GM18519 (cell line): ENCODE data around the gene NDUFS8.
"Not testable (repeated sequence)": the region's sequence is repeated elsewhere in the genome, so short reads cannot be mapped to it uniquely, and the experiment has no call there.

Experiments used
- ATAC-seq: cut with Tn5 transposase; IDR thresholded peaks from one replicate; pipeline ENCODE4 v1.9.1; 2021; ENCODE audit warnings: mild to moderate bottlenecking, moderate library complexity; ENCODE audit not compliant: unreplicated experiment, low FRiP score

The NDUFS8 gene

GRCh38 chr11:68030318-68031143 is at the start of gene NDUFS8:
NDUFS8 (plus strand) TSS chr11:68030681; CDS start chr11:68032152, 1,471 bp downstream.
- ATAC-seq, result peak; percentile 76

- not testable (repeated sequence) for ATAC-seq
Observed at GRCh38 chr11:67981226-67981625, 49.3 kb upstream of the NDUFS8 start.

- not testable (repeated sequence) for ATAC-seq
Observed at GRCh38 chr11:67982255-67982857, 48.1 kb upstream of the NDUFS8 start.

- ATAC-seq, result no peak
Observed at GRCh38 chr11:67983951-67984350, 46.5 kb upstream of the NDUFS8 start.

- ATAC-seq, result not testable (repeated sequence)
Observed at GRCh38 chr11:67985302-67985701, 45.2 kb upstream of the NDUFS8 start.

GRCh38 chr11:67990546-67991346 is 39.7 kb upstream of the NDUFS8 start:
- ATAC-seq, result not testable (repeated sequence)

- not testable (repeated sequence) for ATAC-seq
Observed at GRCh38 chr11:67991347-67992121, 38.9 kb upstream of the NDUFS8 start.

GRCh38 chr11:67993821-67994220 is 36.7 kb upstream of the NDUFS8 start:
- not testable (repeated sequence) for ATAC-seq

GRCh38 chr11:67994387-67994786 is 36.1 kb upstream of the NDUFS8 start:
- not testable (repeated sequence) for ATAC-seq

- ATAC-seq, result not testable (repeated sequence)
Observed at GRCh38 chr11:67995129-67995528, 35.4 kb upstream of the NDUFS8 start.

- ATAC-seq, result not testable (repeated sequence)
Observed at GRCh38 chr11:67995579-67995978, 34.9 kb upstream of the NDUFS8 start.

- ATAC-seq, result no peak
Observed at GRCh38 chr11:67996051-67996450, 34.4 kb upstream of the NDUFS8 start.

- ATAC-seq, result no peak
Observed at GRCh38 chr11:67996622-67997474, 33.6 kb upstream of the NDUFS8 start.

GRCh38 chr11:67997475-67997921 is 33.0 kb upstream of the NDUFS8 start:
- ATAC-seq, result no peak

GRCh38 chr11:67998150-67999045 is 32.1 kb upstream of the NDUFS8 start:
- ATAC-seq, result no peak

GRCh38 chr11:67999201-67999629 is 31.3 kb upstream of the NDUFS8 start:
- ATAC-seq, result no peak

GRCh38 chr11:67999704-68000103 is 30.8 kb upstream of the NDUFS8 start:
- ATAC-seq, result no peak

GRCh38 chr11:68002575-68002937 is 27.9 kb upstream of the NDUFS8 start:
- ATAC-seq, result no peak
